ENCODE data around the gene LRRC8E.
A peak's percentile ranks its signal among the peaks of the same experiment; 100 is the strongest.
"Not testable (repeated sequence)": the region's sequence is repeated elsewhere in the genome, so short reads cannot be mapped to it uniquely, and the experiment has no call there.

Gene LRRC8E

GRCh38 chr19:7910321-7911161, 22.2 kb downstream of the LRRC8E start:
- DNase-seq, result no peak

DNA sequence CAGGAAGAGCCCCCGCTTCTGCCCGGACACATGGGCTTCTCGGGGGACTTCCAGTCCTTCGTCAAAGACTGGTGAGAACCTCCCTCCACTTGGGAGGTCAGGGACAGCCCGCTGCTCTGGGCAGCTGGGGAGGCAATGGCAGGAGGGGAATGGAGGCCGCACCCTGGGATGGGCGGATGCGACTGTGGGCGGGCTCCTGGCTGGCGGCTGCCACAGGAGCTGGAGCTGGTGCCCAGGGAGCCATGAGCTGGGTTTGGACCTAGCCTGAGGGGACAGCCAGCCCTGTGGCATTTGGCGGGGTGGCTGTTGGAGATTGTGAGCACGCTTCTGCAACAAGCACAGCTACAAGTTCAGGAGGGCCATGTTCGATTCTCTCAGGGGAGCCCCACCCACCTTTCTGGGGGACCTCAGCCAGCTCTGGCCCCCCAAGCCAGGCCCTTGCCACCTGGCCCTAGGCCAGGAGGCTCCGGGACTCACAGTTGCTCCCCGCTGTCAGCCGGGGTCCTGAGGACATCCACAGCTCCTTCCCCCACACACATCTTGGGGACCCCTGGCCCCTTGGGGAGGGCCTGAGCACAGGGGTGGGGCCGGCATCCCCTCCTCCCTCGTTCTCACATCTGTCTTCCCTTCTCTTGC, 23.3 kb downstream of the LRRC8E start:
- DNase-seq, result no peak

- DNase-seq, result no peak
Observed at GRCh38 chr19:7912144-7912696, 23.9 kb downstream of the LRRC8E start.

- no peak for DNase-seq
Observed at GRCh38 chr19:7912697-7913564, 24.6 kb downstream of the LRRC8E start.

DNA sequence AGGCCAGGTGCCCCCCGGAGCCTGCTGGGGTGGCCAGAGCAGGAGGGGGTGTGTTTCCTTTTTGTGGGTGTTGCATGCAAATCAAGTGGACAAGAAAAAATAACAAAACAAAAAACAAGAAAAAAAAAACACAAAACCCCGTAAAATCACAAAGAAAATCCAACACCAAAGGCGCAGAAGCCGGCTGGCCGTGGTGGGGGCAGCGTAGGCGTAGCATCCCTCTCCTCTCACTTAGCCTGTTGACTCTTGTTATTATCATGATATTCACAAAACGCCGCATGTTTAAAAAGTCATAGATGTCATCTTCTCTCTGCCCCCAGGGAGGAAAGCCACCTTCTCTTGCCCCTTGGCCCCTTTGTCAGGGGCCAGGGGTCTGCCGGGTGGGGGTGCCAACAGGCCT, 25.3 kb downstream of the LRRC8E start:
- no peak for DNase-seq

- no peak for DNase-seq
Observed at GRCh38 chr19:7914099-7914498, 25.8 kb downstream of the LRRC8E start.

- no peak for DNase-seq
Observed at GRCh38 chr19:7914598-7915045, 26.3 kb downstream of the LRRC8E start, which contains the start of gene TGFBR3L. Gene TGFBR3L (plus strand): TSS chr19:7914830.

GRCh38 chr19:7915250-7916102, 27.2 kb downstream of the LRRC8E start:
- no peak for DNase-seq

DNA sequence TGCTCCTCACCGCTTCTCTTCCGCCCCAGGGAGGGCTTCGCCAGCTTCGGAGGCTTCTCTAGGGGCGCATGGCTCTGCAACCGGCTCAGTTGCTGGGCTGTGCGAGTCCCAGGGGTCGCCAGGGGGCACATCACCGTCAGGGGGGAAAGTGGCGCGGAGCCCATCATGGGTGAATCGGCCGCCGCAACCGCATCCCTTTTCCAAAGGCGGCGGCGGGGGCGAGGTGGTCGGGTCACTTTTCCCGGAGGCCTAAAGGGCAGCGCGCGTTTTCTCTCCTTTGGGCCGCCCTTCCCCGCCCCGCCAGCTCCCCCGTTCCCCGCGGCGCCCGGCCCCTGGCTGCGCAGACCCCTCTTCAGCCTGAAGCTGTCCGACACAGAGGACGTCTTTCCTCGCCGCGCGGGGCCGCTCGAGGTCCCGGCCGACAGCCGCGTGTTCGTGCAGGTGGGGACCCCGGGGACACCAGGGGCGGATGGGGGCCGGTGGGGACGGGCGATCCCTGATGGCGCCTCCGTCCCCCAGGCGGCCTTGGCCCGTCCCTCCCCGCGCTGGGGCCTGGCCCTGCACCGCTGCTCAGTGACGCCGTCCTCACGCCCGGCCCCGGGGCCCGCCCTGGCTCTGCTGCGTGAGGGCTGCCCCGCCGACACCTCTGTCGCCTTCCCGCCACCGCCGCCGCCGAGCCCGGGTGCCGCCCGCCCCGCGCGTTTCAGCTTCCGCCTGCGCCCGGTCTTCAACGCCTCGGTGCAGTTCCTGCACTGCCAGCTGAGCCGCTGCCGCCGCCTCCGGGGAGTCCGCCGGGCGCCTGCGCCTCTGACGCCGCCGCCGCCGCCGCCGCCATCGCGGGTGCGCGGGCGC, 28.0 kb downstream of the LRRC8E start:
- DNase-seq, result peak; percentile 67

DNA sequence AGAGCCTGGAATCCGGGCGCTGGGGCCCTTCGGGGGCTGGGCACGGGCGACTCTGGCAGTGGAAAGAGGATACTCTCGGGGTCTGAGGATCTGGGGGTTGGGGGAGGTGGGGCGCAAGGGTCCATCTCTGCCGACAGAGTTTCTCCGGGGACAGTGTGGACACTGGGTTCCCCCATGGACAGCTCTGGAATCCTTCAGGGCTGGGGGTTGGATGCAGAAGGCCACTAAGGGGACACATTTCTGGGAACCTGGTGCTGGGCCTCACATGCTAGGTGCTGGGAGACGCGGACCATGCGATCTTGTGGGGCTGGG, 28.6 kb downstream of the LRRC8E start:
- DNase-seq, result no peak

DNA sequence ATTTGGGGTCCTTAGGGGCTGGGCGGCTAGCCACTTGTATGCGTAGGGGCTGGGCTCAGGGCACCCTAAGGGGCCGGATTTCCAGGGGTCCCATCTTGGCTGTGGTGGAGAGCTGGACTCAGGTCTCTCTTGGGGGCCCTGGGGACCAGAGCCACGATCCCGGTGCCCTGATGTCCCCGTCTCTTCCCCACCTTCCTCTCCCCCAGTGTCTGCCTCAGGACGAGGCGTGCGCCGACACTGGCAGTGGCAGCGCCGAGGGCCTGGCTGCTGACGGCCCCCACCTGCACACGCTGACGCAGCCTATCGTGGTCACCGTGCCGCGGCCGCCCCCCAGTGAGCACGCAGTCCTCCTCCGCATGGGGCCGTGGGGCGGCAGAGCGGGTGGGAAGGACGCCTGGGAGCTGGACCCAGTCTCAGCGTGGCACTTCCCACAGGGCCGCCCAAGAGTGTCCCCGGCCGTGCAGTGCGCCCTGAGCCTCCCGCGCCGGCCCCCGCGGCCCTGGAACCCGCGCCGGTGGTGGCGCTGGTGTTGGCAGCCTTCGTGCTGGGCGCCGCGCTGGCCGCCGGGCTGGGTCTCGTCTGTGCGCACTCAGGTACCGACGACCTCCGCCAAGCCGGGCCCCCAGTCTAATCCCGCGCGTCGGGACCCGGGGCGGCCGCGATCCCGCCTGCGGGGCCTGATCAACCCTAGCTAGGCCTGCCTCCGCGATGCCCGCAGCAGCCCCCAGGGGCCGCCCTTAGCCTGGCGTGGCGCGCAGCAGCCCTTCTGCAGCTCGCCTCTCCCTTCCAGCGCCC, 29.2 kb downstream of the LRRC8E start:
- peak; percentile 40 for DNase-seq

DNA sequence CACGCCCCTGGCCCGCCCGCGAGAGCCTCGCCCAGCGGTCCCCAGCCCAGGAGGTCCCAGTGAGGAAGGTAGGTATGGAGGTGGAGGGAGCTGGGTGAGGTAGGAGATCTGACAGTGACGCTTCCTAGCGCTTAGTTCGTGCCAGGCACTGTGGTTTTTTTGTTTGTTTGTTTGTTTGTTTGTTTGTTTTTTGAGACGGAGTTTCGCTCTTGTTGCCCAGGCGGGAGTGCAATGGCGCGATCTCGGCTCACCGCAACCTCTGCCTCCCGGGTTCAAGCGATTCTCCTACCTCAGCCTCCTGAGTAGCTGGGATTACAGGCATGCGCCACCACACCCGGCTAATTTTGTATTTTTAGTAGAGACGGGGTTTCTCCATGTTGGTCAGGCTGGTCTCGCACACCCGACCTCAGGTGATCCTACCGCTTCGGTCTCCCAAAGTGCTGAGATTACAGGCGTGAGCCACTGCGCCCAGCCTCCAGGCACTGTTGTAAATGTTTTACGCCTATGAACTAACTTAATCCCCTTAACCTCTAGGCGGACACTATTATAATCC, 29.8 kb downstream of the LRRC8E start:
- not testable (repeated sequence) for DNase-seq

GRCh38 chr19:7918615-7919421, 30.5 kb downstream of the LRRC8E start:
- DNase-seq, result no peak

DNA sequence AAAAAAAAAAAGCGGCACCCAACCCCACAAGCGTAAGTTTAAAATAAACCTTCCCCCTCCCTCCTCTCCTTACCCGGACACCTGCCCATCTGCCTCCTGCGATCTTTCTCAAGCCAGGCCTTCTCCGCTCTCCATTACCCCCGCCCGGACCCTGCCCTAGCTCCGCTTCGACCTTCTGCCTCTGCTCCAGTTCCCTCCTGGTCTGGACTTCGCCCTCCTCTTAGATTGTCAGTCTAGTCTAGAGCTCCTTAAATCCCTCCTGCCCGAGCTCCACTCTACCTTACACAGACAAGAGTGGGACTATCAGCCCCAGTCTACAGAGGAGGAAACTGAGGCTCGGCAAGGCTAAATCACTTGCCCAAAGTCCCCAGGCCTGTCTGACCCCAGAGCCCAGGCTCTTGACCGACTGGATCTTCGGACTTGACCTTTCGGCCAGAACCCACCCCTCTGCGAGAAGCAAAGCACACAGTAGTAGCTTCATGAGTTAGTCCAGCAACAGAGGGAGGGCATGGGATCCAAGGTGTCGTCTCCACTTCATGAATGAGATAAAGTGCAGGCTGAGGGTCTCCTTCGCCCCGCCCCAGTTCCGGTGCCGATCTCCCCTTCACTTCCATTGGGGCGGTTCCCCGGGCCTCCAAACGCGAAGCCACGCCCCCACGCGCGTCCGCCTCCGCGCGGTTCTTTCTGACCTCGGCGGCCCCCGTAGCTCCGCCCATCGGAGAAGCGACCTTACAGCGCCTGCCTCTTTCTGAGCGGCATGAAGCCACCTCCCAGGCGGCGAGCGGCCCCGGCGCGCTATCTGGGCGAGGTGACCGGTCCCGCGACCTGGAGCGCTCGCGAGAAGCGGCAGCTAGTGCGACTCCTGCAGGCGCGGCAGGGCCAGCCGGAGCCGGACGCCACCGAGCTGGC, 31.6 kb downstream of the LRRC8E start, which contains the start of gene SNAPC2:
Gene SNAPC2, plus strand, starts transcription at position 729 of the 909 bp plus-strand sequence. Its CDS starts 29 bp downstream, at position 758.
- DNase-seq, result peak; percentile 90

DNA sequence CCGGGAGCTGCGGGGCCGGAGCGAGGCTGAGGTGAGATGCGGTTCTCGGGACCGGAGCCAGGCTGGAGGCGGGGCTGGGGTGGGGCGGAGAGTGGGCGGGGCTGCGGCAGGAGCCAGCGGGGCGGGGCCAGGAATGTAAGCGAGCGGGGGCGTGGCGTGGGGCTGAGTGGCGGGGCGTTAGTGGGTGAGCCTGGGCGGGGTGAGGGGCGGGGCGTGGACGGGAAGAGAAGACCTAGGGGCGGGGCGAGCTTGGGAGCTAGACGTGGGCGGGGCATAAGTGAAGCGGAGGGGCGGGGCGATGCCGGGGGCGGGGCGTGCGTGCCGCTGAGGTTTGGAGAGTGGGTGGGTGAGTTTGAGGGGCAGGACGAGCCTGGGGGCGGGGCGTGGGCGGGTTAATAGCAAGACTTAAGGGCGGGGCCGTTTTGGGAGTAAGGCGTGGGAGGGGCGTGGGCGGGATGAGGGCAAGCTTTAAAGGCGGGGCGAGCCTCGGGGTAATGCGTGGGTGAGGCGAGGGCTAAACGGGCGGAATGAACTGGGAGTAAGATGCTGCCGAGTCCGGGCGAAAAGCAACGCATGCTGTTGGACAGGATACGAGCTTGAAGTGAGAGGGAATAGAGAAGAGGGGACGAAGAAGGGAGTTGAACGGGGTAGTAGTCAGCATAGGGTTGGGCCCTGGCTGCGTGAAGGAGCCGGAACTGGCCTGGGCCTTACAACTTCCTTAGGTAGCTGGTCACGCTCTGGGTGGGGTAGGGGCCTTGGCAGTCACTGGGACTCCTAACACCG, 32.4 kb downstream of the LRRC8E start:
- peak; percentile 100 for DNase-seq

DNA sequence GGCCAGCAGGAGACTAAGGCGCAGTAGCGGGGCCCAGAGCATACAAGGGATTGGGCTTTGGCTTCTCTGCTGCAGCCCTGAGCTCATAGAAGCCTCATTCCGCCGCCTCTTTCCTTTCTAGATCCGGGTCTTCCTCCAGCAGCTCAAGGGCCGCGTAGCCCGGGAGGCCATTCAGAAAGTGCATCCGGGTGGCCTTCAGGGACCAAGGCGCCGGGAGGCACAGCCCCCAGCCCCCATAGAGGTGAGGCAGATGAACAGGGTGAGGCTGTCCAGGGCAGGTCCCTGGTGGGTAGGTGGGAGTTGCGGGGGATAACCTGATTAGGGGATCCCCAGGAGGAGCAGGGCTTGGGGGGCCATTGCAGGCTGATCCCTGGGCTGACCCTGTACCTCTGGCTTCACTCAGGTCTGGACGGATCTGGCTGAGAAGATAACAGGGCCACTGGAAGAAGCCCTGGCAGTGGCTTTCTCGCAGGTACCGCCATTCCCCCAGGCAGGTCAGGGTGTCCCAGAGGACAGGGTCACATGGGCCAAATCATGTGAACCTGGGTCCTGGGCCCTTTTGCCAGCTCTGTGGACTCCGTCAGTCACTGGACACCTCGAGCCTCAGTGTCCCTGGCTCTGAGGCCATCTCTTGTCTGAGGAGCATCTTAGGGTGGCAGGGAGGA, 33.1 kb downstream of the LRRC8E start:
- no peak for DNase-seq
